Iris pigment epithelial cell (primary cell): ENCODE results near the gene VIPR2.

Source experiments
- DNase-seq: peaks from one replicate; pipeline ENCODE4 v3.0.0-alpha.2; 2011; ENCODE audit warnings: low read depth

VIPR2 gene

GRCh38 chr7:159040912-159041711 lies 103.6 kb downstream of the VIPR2 start:
- DNase-seq: no peak

GRCh38 chr7:159040146-159040545 lies 104.5 kb downstream of the VIPR2 start:
- DNase-seq: no peak

- no peak for DNase-seq
These were observed 105.0 kb downstream of the VIPR2 start for GRCh38 chr7:159039716-159040115.

- no peak for DNase-seq
These were observed 106.6 kb downstream of the VIPR2 start for GRCh38 chr7:159038066-159038465.

- DNase-seq: no peak
These were observed 107.6 kb downstream of the VIPR2 start for GRCh38 chr7:159036916-159037605.

GRCh38 chr7:159035571-159036073 lies 109.0 kb downstream of the VIPR2 start:
- DNase-seq: no peak

- no peak for DNase-seq
These were observed 109.7 kb downstream of the VIPR2 start for GRCh38 chr7:159034988-159035387.

- no peak for DNase-seq
These were observed 110.3 kb downstream of the VIPR2 start for GRCh38 chr7:159034394-159034793.

GRCh38 chr7:159033956-159034355 lies 110.7 kb downstream of the VIPR2 start:
- DNase-seq: no peak

- DNase-seq: no peak
These were observed 111.2 kb downstream of the VIPR2 start for GRCh38 chr7:159033473-159033825.

- DNase-seq: no peak
These were observed 111.8 kb downstream of the VIPR2 start for GRCh38 chr7:159032753-159033472.

GRCh38 chr7:159032322-159032721 lies 112.3 kb downstream of the VIPR2 start:
- no peak for DNase-seq

- no peak for DNase-seq
These were observed 112.9 kb downstream of the VIPR2 start for GRCh38 chr7:159031750-159032149.

GRCh38 chr7:159031135-159031701 lies 113.4 kb downstream of the VIPR2 start:
- DNase-seq: no peak

- DNase-seq: peak; percentile 22
These were observed 114.1 kb downstream of the VIPR2 start for GRCh38 chr7:159030490-159031134.

- no peak for DNase-seq
These were observed 115.9 kb downstream of the VIPR2 start for GRCh38 chr7:159028508-159029401.

- DNase-seq: no peak
These were observed 116.7 kb downstream of the VIPR2 start for GRCh38 chr7:159027789-159028507.

- DNase-seq: no peak
These were observed 117.4 kb downstream of the VIPR2 start for GRCh38 chr7:159027056-159027788.

GRCh38 chr7:159026271-159027055 lies 118.2 kb downstream of the VIPR2 start:
- DNase-seq: peak; percentile 9
